HG03280 (cell line): ENCODE data around the gene XIRP1.
"Not testable (repeated sequence)": the region's sequence is repeated elsewhere in the genome, so short reads cannot be mapped to it uniquely, and the experiment has no call there.

Experiments
- ATAC-seq: cut with Tn5 transposase; IDR thresholded peaks from one replicate; pipeline ENCODE4 v1.9.1; 2021; ENCODE audit warnings: mild to moderate bottlenecking, moderate library complexity; ENCODE audit not compliant: unreplicated experiment

XIRP1 gene

DNA sequence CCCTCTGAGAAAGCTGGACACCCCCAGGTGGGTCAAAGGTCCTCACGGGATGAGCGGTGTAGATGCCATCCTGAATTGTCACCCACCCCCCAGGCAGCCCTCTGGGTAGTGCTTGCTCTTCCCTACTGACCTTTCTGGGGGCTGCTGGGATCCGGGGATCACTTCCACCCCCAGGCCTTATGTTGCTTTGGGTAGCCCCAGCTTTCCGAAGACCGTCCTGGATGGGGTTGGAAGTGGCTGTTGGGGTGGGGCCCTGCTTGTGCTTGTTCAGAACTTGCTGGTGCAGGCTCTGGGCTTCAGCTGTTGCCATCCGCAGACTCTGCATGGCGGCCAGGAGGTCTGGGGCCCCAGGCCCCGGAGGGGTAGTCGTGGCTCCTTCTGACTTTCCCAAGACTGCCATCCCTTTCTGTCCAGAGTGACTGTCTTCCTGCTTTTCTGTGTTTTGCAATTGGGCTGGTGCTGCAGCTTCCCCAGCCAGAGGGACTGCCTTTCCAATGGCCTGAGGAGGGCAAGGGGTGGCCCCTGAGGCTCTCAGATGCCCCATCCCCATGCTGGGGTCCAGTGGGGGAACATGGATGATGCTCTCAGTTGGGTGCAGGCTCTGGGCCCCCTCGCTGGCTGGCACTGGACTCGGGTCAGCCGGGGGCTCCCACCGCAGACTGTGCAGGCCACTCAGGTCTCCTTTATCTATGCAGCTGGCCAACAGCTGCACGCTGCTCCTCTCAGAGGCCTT lies 6.3 kb downstream of the XIRP1 start:
- ATAC-seq = no peak

DNA sequence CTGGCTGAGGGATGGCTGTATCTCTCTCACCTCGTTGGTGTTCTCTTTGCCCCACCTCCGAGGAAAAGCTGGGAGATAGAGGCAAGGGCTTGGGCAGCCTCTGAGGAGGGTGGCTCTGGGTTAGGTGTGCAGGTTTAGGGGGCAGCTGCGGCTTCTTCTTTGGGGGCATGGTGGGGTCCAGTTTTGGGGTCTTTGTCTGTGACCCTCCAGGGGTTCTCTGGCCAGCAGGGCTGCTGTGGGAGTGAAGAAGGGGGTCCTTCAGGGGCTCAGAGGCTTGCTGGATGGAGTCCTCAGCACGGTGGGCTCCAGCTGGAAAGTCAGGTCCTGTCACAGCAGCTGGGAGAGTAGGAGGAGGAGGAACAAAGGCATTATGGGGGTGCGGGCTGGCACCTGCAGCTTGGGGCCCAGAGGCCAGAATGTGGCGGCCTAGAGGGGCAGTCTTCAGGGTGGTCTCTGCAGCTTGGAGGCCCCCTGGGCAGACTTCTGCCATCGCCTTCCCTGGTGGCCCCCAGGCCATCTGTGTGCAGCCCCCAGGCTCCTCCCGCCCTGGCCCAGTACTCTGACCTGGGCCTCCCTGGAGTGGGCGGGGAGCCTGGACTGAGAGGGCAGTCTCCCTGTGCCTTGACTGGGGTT lies 7.0 kb downstream of the XIRP1 start:
- no peak for ATAC-seq

DNA sequence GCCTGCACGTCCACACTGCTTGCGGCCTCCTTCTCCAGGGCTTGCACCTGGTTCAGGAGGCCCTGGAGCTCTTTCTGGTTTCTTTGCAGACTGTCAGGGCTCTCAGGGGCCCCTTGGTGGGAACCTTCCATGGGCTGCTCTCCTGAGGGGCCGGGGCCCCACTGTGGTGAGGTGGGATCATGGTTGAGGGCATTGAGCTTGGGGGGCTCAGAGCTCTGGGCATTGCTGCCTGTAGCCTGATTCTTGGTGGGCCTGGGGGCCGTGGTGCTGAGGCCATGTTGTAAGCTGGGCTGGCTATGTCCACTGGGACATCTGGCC lies 7.5 kb downstream of the XIRP1 start:
- ATAC-seq = no peak

DNA sequence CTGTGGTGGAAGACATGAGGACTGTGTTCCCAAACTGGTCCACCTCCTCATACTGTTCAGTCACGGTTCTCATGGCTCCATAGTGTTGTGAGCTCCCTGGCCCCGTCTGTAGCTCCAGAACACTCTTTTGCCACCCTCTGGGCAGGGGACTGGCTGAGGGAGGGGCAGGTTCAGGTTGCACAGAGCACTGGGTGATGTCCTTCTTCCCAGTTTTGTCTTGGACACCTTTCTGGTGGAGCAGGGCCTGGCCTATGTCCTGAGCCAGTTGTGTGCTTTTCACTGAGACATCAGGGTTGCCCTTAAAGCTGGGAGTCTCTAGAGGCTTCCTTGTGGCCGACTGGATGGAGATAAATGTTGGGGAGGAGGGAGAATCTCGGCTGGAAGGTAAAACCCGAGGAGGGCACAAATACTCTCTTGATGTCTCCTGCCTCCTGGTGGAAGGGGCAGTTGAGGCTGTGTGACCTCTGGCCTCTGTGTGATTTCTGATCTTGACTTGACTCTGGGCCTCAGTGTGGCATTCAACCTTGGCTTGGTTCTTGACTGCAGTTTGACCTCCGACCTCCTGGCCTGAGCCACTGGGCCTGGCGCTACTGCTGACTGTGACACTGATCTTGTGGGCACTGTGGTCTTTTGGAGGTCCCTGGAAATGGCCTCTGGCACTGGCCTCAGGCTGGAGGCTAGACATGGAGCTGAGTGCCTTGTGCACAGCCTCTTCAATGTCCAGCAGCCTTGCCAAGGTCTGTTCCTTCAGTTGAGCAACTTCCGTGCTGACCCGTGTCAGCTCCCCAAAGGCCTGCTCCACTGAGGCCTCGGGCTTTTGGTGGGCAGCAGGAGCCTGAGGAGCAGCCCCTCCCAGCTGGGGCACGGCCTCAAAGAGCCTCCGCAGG lies 8.1 kb downstream of the XIRP1 start:
- ATAC-seq = no peak

DNA sequence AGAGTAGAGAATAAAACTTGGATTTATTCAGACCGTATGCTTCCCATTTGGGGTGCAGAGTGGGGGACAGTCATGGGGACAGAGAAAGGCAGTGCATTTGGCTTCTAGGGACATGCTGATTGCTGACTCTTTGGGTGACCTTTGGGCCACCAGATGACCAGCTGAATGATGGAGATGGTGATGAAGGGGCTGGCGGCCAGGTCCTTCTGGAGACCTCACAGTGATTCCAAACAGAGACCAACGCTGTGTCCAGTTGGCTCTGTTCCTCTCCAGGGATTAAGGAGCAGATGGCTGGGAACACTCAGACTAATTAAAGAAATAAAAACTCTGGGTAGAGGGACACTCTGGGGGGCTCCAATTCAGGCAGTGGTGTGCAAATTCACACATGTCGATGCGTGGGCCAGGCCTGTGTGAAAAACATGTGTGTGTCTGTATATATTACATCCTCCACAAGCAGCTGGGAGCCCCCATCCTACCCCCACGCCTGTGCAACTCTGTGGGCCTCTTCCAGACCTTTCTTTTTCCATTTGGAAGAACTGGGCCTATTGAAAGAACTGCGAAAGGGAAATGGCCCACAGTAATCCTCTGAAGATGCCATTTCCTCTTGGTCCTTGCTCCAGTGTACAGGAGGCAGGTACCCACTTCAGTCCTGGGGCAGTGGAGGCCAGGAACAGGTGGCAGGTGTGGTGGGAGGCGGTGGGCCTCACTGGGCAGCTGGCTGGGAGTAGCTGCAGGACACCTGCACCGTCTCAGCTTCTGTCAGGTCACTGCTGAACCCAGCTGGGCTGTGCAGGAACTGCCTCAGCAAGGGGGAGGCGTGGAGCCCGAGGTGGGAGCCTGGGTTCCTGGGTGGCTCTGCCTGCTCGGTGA lies 8.9 kb downstream of the XIRP1 start:
- ATAC-seq = no peak

DNA sequence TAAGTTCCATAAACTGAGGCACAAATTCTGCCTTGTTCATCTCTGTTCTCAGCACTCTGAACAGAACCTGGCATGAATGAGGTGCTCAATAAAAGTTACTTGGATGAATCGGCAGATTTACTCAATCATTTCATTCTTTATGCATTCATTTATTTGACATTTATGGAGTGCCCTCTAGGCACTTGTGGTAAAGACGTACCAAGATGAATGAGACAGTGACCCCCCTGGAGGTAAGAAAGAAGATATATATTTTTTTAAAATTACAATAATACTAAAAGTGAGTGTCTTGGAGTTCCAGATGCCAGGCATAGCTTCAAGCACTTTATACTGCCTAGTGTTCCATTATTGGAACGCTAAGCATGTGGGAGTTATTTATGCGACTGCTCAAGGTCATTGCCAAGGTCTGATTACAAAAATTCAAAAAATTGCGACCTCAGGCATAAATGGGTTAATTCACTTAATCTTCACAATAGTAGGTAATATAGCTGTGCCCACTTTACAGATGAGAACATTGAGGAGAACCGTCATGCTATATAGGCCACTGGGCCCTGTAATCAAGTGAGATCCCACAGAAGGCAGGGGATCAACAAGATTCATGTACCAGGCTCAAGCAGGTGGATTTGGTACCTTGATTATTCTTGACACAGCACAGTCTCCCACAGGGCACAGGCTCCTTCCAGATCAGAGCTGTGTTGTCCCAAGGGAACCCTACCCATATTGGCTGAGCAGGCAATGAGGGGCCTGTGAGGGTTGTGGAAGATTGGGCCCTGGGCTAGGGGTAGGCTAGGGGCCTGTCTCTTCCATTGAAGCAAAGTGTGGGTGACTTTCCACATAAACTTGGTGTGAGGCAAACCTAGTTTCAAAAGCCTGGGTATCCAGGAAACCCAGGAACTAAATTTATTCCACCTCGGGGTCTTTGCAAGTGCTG lies 10.7 kb downstream of the XIRP1 start:
- no peak for ATAC-seq

DNA sequence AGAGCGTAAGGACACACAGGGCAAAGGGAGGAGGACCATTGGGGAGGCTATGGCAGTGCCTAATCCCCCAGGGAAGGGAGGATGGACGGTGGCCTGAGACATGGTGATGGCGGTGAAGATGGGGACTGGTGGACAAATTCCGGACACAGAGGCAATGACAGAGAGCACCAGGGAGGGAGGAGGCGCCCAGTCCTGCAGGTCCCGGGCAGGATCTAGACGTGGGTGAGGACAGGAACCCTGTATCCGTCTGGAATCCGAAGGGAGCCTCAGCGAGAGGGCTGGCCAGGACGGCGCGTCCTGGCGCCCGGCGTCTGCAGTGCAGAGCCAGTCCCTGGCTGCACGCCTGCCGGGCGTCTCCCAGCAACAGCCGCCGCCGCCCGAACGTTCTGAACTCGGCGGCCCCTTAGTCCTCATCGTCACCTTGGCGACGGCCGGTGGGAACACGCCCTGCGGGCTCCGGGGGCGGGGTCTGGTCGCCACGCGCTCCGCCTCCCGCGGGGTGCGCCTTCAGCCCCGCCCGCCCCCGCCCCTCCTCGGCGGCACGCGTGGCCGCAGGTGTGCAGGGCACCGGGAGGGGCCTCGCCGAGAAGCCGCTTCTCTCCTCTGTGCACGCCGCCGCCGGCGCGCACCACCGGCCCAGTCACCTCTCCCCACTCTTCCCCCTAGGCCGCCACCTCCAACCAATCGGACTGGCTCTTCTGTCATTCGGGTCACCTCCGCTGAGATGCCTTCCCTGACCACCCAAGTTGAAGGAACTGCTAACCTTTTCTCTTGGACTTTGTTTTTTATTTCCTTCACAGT lies 11.6 kb downstream of the XIRP1 start:
- ATAC-seq = peak; percentile 94

DNA sequence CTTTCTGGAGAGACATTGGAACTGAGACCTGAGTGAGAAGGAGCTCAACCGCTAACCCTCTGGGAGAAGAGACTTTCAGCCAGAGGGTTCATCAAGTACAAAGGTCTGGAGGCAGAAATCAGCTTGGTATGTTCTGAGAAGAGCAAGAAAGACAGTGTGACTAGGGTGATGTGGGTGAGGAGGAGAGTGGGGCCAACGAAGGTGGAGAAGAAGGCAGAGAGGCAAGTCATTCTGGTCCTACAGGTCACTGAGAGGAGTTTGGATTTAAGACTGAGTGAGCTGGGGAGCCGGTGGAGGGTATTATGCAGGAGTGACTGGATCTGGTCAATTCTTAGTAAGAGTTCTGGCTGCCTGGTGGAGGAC lies 12.2 kb downstream of the XIRP1 start:
- ATAC-seq = no peak

DNA sequence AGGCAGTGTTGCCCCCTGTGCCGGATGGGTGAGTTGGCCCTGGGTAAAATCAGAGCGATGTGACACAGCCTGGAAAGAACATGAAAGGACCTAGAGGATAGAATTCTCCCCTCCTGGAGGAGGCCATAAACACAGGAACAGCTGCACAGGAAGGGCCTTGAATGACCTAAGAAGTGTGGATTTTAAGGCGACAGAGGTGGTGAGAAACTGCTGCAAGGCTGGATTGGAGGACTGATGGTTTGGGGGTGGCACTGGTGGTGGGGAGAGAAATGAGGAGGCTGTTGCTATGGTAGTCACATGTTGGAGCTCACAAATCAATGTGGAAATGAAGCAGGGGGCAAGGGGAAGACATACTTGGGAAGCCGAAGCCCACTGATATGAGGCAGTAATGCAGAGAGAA lies 13.8 kb downstream of the XIRP1 start:
- no peak for ATAC-seq

DNA sequence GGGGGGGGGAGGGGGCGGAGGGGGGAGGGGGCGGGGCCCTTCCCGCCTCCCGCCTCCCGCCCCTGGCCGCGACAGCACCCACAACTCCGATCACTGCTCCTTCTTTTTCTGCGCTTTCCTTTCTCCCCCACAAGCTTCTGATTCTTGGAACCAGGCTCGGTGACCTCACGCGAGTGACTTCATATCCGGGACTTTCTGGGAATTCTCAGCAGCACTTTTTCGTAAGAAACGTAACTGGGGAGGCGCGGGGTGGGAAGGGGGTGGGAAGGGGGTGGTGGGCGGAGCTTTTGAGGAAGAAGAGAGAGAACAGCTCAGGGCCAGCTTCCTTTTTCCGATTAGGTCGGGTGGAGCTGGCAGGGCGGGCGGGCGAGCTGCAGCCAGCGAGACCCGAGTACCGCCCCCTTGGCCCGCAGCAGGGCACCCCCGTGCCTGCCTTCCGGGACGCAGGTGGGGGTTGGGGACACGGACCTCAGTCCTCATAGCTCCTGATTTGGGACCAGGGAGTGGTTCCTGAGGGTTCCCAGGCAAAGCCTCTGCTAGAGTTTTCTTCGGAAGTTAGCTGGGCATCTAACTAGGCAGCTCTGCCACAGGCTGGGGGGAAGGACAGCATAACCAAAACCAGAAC lies 14.6 kb downstream of the XIRP1 start:
- ATAC-seq = no peak

DNA sequence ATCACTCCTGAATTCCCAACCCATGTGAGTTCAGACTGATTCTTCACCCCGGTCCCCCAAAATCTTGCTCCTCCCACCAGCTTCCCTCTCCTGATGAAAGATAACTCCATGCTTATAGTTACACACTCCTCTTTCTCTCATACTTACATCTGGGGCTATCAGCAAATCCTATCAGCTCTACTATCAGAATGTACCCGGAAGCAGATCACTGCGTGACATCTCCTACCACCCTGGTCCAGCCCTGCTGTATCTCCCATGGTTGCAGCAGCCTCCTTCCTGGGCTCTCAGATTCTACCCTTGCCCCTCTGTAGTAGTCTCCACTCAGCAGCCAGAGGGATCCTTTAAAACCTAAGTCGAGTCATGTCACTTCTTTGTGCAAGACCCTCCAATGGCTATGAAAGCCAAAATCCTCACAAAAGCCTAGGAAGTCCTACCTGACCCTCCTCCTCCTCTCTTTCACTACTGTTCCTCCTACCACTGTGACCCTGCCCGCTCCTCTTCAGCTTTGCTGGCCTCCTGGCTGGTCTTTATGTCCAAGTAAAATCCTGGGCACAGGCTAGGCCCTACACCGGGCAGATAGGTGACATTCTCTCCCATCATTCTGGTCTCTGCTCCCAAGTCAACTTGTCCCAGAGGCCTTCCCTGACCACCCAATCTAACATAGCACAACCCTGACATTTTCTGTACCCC lies 16.2 kb downstream of the XIRP1 start:
- ATAC-seq = no peak

DNA sequence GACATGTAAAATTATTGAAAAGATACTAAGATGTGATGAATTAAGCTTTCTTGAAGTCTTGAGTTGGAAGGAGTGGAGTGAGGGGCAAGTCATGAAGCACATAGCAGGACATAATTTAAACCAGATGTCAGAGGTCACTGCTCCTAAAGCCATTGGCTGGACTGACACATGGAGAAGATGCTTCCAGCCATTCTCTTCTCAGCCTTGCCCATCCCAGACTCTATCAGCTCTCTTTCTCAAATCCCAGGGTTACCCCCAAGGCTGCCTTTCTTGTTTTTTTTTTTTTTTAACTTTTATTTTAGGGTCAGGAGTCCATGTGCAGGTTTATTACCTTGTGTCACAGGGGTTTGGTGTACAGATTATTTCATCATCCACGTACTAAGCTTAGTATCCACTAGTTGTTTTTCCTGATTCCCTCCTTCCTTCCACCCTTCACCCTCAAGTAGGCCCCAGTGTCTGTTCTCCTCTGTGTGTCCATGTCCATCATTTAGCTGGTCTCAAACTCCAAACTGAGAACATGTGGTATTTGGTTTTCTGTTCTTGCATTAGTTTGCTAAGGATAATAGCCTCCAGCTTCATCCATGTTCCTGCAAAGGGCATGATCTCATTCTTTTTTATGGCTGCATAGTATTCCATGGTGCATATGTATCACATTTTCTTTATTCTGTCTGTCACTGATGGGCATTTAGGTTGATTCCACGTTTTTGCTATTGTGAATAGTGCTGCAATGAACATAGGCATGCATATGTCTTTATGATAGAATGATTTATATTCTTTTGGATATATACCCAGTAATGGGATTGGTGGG lies 18.9 kb downstream of the XIRP1 start:
- no peak for ATAC-seq

DNA sequence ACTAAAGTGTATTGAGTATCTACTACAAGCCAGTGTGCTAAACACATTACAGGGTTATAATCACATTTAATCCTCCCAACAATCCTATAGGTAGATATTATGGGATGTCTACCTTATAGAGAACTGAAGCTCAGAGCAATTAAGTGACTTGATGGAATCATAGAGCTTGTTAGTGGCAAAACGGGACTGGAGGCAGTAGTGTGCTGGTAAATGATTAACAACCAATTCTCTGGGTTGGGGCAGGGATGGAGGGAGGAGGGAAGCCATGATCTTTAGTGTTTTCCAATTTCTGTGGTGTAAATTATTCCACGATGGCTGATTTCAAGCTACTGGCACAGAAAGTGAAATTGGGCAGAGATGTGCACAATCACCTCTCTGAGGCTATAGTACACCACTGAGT lies 20.5 kb downstream of the XIRP1 start:
- ATAC-seq = no peak

DNA sequence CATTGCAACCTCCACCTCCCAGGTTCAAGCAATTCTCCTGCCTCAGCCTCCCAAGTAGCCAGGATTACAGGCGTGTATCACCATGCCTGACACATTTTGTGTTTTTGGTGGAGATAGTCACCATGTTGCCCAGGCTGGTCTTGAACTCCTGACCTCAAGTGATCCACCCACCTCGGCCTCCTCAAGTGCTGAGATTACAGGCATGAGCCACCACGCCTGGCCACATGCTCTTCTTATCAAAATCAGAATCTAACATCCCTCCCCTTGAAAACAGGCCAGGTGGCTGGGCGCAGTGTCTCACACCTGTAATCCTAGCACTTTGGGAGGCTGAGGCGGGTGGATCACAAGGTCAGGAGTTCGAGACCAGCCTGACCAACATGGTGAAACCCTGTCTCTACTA lies 21.5 kb downstream of the XIRP1 start:
- not testable (repeated sequence) for ATAC-seq

- no peak for ATAC-seq
Observed at GRCh38 chr3:39170461-39170860, 21.9 kb downstream of the XIRP1 start.

DNA sequence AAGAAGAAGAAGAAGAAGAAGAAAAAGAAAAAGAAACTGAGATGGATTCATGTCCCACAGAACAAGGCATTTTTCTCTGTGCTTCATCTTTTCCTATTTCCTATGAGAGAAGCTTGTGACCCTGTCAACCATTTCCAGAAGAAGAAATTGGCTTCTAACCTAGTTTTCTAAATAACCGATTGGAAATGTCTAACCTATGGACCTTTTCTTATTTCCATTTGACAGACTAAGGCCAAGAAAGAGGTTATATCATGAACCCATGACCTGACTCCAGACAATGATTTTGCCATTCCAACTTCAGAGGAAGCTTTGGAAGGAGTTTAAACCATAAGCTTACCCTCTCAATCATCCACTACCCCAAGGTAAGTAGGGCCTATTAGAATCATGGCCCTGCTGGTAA lies 22.7 kb downstream of the XIRP1 start:
- no peak for ATAC-seq

DNA sequence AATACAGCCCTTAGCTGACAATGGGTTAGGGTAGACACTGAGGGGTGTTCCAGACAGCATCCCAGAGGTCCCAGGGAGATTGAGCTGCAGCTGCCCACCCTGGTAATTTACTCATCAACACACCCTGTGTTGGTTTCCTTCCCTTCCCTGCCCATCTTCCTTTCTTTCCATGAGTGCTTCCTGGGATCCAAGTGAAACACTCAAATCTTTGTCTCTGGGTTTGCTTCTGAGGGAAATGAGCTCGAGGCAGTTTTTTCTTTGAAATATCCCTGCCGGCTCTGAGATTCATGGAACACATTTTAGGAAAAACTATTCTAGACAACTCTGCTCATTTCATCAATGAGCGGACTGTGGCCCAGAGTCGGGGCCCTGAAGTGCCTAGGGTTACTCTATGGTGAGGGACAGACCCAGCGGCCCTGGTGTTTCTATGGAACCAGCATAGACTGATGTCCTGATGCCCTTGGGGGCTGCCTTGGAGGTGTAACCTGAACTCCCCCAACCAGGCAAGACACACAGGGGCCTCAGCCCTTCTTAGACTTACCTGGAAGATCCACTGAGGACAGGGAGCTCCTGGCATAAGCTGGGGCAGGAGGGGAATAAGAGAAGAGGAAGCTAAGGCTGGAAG lies 24.1 kb downstream of the XIRP1 start:
- no peak for ATAC-seq
